Body of pancreas (tissue), 4 donors: ENCODE data around the gene DYTN. TPM values are rescaled to one million over a fixed set of nuclear protein-coding genes. Genes with fewer than 3 reads are reported as not detected.

Experiments used
- ATAC-seq: fragments of 150-250 bp; one replicate; pipeline ENCODE4 v1.9.1; 2016
- DNase-seq, 4 donors: peaks; one replicate each; pipeline ENCODE4 v3.0.0-alpha.2; 2019
- H3K27ac ChIP-seq, 4 donors: fragments of 200-600 bp; sonication (generic); 1 replicate in 3 of 4; 2 replicates in 1 of 4; pipeline versions ENCODE4 v1.5.1 to v1.6.1; 2016 to 2019; ENCODE audit warnings: mild to moderate bottlenecking in 1 of 4, mixed read lengths in 1 of 4, moderate library complexity in 1 of 4
- H3K27me3 ChIP-seq, 2 donors: fragments of 200-600 bp; sonication (generic); one replicate each; pipeline ENCODE4 v1.6.0; 2016; ENCODE audit warnings: mild to moderate bottlenecking in 1 of 2
- H3K36me3 ChIP-seq, 2 donors: fragments of 200-600 bp; sonication (generic); replicated peaks in 1 of 2; 2 replicates each; pipeline ENCODE4 v1.5.1; 2016; ENCODE audit warnings: low read depth in 2 of 2; ENCODE audit not compliant: insufficient read depth in 1 of 2
- H3K4me1 ChIP-seq: fragments of 200-600 bp; sonication (generic); one replicate; pipeline ENCODE4 v1.6.0; 2016
- H3K4me3 ChIP-seq, 2 donors: fragments of 200-600 bp; sonication (generic); 1 replicate in 1 of 2; 2 replicates in 1 of 2; pipeline ENCODE4 v1.5.1; 2016 to 2019
- H3K9me3 ChIP-seq, 3 donors: fragments of 200-600 bp; sonication (generic); 1 replicate in 2 of 3; 2 replicates in 1 of 3; pipeline ENCODE4 v1.5.1; 2016
- POLR2A ChIP-seq, 3 donors: fragments of 450-650 bp; IDR thresholded peaks; one replicate each; pipeline ENCODE4 v1.6.1; 2016; ENCODE audit warnings: antibody characterized with exemption in 3 of 3, mild to moderate bottlenecking in 2 of 3
- WGBS, 2 donors: methylation state at CpG; one replicate each; pipeline ENCODE4 v1.1.5; 2017; 5-methylcytosine and 5-hydroxymethylcytosine counted together
- intact Hi-C: fragments of 100-400 bp; cut with DNase I; formaldehyde crosslinking; loops from one replicate; pipeline ENCODE4 v1.15.1; 2023
- total RNA-seq, 2 donors: library from RNA; depleted of rRNA; stranded (reverse); fragments of >200 nt; gene quantifications; one replicate each; pipeline ENCODE4 v1.1.0, GENCODE V29; 2016
- TF ChIP-seq, protein P1 (sequence below), 7 experiments: fragments of 450-650 bp in 4 of 7; fragments of 200-600 bp in 3 of 7; sonication (generic) in 3 of 7; IDR thresholded peaks; one replicate each; pipeline ENCODE4 v1.5.1; 2016 to 2019; ENCODE audit warnings: antibody characterized with exemption in 7 of 7

Gene DYTN
- total RNA-seq, 2 donors from 2014 or later = not detected

DNA sequence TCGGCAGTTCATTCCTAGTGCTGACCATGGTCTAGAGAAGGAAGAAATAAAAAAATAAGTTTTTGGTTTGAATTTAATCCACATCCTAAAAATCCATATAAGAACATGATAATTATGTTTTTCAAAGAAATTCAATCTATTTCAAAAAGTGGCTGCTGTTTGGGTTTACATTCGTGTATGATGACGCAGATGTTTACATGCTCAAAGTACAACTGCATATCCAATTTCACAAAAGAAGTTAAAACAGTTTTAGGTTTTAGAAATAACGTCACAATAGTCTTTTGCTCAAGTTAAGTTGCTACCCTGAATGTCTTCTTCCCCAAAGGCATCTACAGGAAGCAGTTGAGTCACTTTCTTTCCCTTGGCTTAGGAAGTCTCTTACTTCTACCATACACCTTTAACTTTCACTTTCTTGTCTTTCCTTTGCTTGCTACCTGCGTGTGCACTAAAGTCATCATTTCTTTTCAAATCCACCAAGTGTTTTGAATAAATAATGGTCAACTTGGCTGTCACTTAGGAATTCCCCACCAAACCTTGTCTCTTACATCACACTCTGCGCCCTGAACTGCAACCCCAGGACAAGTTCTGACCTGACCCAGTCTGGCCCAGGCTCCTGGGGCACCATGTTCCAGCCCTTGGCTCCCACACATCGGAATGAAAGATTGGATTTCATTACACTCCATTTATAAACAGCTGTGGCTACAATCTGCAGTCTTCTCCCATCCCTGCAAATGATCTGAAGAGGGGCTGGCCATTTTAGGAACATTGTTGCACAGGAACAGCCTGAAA is 47.5 kb downstream of the DYTN start:
- intact Hi-C loops = no loop called here
- DNase-seq (no peak), ATAC-seq (no peak)
- 58 to 59% methylated on average over 7 of the region's 7 CpGs for WGBS, 2 donors
- H3K9me3 ChIP-seq = no peaks in the 10 kb centered on the region
- no peaks in the 10 kb centered on the region for H3K4me1 ChIP-seq
- TF ChIP-seq, protein P1, sequence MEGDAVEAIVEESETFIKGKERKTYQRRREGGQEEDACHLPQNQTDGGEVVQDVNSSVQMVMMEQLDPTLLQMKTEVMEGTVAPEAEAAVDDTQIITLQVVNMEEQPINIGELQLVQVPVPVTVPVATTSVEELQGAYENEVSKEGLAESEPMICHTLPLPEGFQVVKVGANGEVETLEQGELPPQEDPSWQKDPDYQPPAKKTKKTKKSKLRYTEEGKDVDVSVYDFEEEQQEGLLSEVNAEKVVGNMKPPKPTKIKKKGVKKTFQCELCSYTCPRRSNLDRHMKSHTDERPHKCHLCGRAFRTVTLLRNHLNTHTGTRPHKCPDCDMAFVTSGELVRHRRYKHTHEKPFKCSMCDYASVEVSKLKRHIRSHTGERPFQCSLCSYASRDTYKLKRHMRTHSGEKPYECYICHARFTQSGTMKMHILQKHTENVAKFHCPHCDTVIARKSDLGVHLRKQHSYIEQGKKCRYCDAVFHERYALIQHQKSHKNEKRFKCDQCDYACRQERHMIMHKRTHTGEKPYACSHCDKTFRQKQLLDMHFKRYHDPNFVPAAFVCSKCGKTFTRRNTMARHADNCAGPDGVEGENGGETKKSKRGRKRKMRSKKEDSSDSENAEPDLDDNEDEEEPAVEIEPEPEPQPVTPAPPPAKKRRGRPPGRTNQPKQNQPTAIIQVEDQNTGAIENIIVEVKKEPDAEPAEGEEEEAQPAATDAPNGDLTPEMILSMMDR (IDR thresholded peaks at IDR 0.05) = no peak
- H3K27ac ChIP-seq = no peak overlapping the region
- no peak overlapping the region for H3K4me3 ChIP-seq
- H3K27me3 ChIP-seq = no peaks in the 10 kb centered on the region
- no peaks in the 10 kb centered on the region for H3K36me3 ChIP-seq

DNA sequence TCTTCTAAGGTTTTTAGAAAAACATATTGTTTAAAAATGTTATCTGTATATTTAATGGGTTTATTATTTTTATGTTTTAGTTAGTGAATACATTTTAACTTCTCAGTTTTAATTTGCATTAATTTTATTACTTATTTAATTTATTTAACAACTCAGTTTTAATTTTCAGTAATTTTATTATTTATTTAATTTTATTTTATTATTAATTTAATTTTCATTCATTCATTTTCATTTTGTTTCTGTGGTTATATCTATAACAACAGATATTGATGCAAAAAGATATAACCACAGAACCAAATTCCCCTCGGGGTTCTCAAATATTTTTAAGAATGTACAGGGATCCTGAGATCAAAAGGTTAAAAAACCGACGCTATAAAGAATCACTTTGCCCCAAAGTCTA is 52.9 kb downstream of the DYTN start:
- no peaks in the 10 kb centered on the region for H3K36me3 ChIP-seq
- H3K4me1 ChIP-seq = no peaks in the 10 kb centered on the region
- ATAC-seq (no peak), DNase-seq (no peak)
- intact Hi-C loops = no loop called here
- H3K27me3 ChIP-seq = peaks cover 0 to 3% of the 10 kb centered on the region in 2 donors
- TF ChIP-seq, protein P1 (IDR thresholded peaks at IDR 0.05) = no peak
- no peak for TF ChIP-seq POLR2A (IDR thresholded peaks at IDR 0.05)
- H3K27ac ChIP-seq = no peak overlapping the region
- WGBS, 2 donors = 58 to 64% methylated on average over 3 of the region's 3 CpGs
- no peak overlapping the region for H3K4me3 ChIP-seq
- H3K9me3 ChIP-seq = no peaks in the 10 kb centered on the region

DNA sequence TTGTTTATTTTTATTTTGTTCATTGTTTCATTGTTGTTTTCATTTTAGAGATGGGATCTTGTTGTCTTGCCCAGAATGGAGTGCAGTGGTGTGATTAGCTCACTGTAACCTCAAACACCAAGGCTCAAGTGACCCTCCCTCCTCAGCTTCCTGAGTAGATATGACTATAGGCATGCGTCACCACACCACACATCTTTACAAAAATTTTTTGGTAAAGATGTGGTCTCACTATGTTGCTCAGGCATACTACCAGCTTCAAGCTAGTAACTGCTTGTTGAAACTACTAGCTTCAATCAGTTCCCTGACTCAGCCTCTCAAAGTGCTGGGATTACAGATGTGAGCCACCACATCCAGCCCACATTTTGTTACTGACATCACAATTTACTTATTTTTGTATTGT is 61.1 kb downstream of the DYTN start:
- no peak for ATAC-seq
- Histone ChIP-seq H3K27me3 (peaks cover 0 to 3% of the 10 kb centered on the region in 2 donors), H3K9me3 (peaks cover 0 to 8% (median 2%) of the 10 kb centered on the region in 3 donors), H3K27ac (no peak overlapping the region), H3K36me3 (no peaks in the 10 kb centered on the region), H3K4me1 (no peaks in the 10 kb centered on the region), H3K4me3 (no peak overlapping the region)
- WGBS, 2 donors = 85 to 94% methylated on average over 1 of the region's 1 CpG
- intact Hi-C loops = no loop called here
- TF ChIP-seq, protein P1 (IDR thresholded peaks at IDR 0.05) = no peak
- no peak for TF ChIP-seq POLR2A (IDR thresholded peaks at IDR 0.05)
- DNase-seq = no peak

DNA sequence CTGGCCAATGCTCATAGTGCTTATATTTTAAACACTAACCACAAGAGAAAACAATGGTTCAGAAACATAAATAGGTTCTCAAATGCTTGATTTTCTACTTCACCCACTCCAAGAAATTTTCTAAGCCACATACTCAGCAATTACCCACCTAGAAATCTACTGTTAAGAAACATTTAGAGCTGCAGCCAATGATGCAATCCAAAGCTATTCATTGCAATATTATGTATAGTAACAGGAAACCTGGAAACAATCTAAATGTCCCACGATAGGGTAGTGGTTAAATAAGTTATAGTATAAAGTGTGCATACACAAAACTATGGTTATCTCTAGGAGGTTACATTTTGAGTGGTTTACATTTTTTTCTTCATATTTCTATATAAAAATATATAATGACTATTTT is 70.2 kb downstream of the DYTN start:
- ATAC-seq (no peak), DNase-seq (no peak)
- Histone ChIP-seq H3K36me3 (no peaks in the 10 kb centered on the region), H3K9me3 (no peaks in the 10 kb centered on the region), H3K27ac (no peak overlapping the region), H3K4me3 (no peak overlapping the region), H3K27me3 (peaks cover 0 to 1% of the 10 kb centered on the region in 2 donors), H3K4me1 (no peaks in the 10 kb centered on the region)
- intact Hi-C loops = no loop called here
- WGBS, 2 donors = 31 to 43% methylated on average over 1 of the region's 1 CpG
- TF ChIP-seq POLR2A (IDR thresholded peaks at IDR 0.05) = no peak
- TF ChIP-seq, protein P1 (IDR thresholded peaks at IDR 0.05) = no peak
